Globus pallidus (tissue), 1 donor: ENCODE results near the gene SORBS1.

Source experiments
- DNase-seq: peaks from one replicate; pipeline ENCODE4 v3.0.0-alpha.2; 2015; ENCODE audit warnings: low spot score

Gene SORBS1

GRCh38 chr10:95289003-95289920 lies 271.9 kb downstream of the SORBS1 start:
- no peak for DNase-seq

GRCh38 chr10:95288303-95288702 lies 272.9 kb downstream of the SORBS1 start:
- no peak for DNase-seq

GRCh38 chr10:95287281-95287680 lies 273.9 kb downstream of the SORBS1 start:
- no peak for DNase-seq

GRCh38 chr10:95286707-95287106 lies 274.5 kb downstream of the SORBS1 start:
- DNase-seq = no peak

GRCh38 chr10:95285556-95285955 lies 275.6 kb downstream of the SORBS1 start:
- no peak for DNase-seq

GRCh38 chr10:95284807-95285206 lies 276.4 kb downstream of the SORBS1 start:
- DNase-seq = no peak

- no peak for DNase-seq
Measured at GRCh38 chr10:95282107-95282506, 279.1 kb downstream of the SORBS1 start.

- DNase-seq = no peak
Measured at GRCh38 chr10:95281206-95281605, 280.0 kb downstream of the SORBS1 start.

GRCh38 chr10:95280637-95281036 lies 280.5 kb downstream of the SORBS1 start:
- no peak for DNase-seq

GRCh38 chr10:95279042-95279820 lies 281.9 kb downstream of the SORBS1 start:
- no peak for DNase-seq

- DNase-seq = no peak
Measured at GRCh38 chr10:95278061-95278988, 282.8 kb downstream of the SORBS1 start.

GRCh38 chr10:95277614-95278013 lies 283.6 kb downstream of the SORBS1 start:
- DNase-seq = no peak

- DNase-seq = no peak
Measured at GRCh38 chr10:95277201-95277570, 284.0 kb downstream of the SORBS1 start.

- no peak for DNase-seq
Measured at GRCh38 chr10:95276367-95277200, 284.6 kb downstream of the SORBS1 start.

GRCh38 chr10:95275726-95276366 lies 285.3 kb downstream of the SORBS1 start:
- no peak for DNase-seq

GRCh38 chr10:95273393-95274312 lies 287.5 kb downstream of the SORBS1 start:
- DNase-seq = no peak

- DNase-seq = no peak
Measured at GRCh38 chr10:95268438-95268837, 292.7 kb downstream of the SORBS1 start.

- no peak for DNase-seq
Measured at GRCh38 chr10:95267251-95267650, 293.9 kb downstream of the SORBS1 start.

- DNase-seq = no peak
Measured at GRCh38 chr10:95266674-95267095, 294.5 kb downstream of the SORBS1 start.
